ENCODE results near the gene FNDC11. TPM values are rescaled to one million over a fixed set of nuclear protein-coding genes. Genes with fewer than 3 reads are reported as not detected.

FNDC11 gene
- total RNA-seq, 1 experiment from 2014 or later, result 2.5 TPM

GRCh38 chr20:63542696-63543095 lies 11.3 kb upstream of the FNDC11 start:
- no peaks in the 10 kb centered on the region for H3K23me2 ChIP-seq (ENCODE audit: insufficient read length, low read depth, low read length, poor library complexity, severe bottlenecking)
- H3K4me2 ChIP-seq (ENCODE audit: insufficient read depth, insufficient read length, low read length), result no peak overlapping the region
- no peaks in the 10 kb centered on the region for H3K9me3 Mint-ChIP-seq

More at GRCh38 chr20:63542696-63543095, 11.3 kb upstream of the FNDC11 start:
- Histone ChIP-seq H2BK120ac (ENCODE audit: low read depth, low read length, poor library complexity, severe bottlenecking) (no peak overlapping the region), H2AFZ (ENCODE audit: low read length) (no peak overlapping the region), H2BK20ac (ENCODE audit: low read depth, low read length, poor library complexity, severe bottlenecking) (no peak overlapping the region), H3K14ac (ENCODE audit: insufficient read depth, low read length) (no peak overlapping the region), H3K18ac (ENCODE audit: insufficient read length, low read depth, low read length) (no peak overlapping the region), H3K27me3 (ENCODE audit: insufficient read depth, low read length) (no peaks in the 10 kb centered on the region), H3K79me2 (ENCODE audit: insufficient read depth, low read length) (no peaks in the 10 kb centered on the region), H3K4me1 (ENCODE audit: insufficient read depth, low read length) (no peaks in the 10 kb centered on the region), H3K27ac (ENCODE audit: insufficient read length, low read depth, low read length) (no peak overlapping the region), H3K79me1 (ENCODE audit: insufficient read depth, low read depth, low read length, poor library complexity, severe bottlenecking) (no peaks in the 10 kb centered on the region), H4K20me1 (ENCODE audit: control insufficient read depth, insufficient read depth, insufficient read length) (no peaks in the 10 kb centered on the region), H2BK5ac (ENCODE audit: insufficient read length, low read length) (no peak overlapping the region), H2BK12ac (ENCODE audit: insufficient read length, low read depth, low read length) (no peak overlapping the region), H3T11ph (ENCODE audit: low read length) (no peak overlapping the region), H3K9ac (ENCODE audit: extremely low read depth, insufficient read length, low read length) (no peak overlapping the region), H3K4ac (ENCODE audit: low read depth, low read length) (no peak overlapping the region), H3K23ac (ENCODE audit: insufficient read length, low read depth, low read length) (no peak overlapping the region), H2BK15ac (ENCODE audit: low read depth, low read length) (no peak overlapping the region), H2AK5ac (ENCODE audit: insufficient read length, low read length) (no peak overlapping the region), H4K5ac (ENCODE audit: insufficient read length, low read depth, low read length) (no peak overlapping the region), H3K9me3 (ENCODE audit: control insufficient read depth, low read depth, low read length) (no peaks in the 10 kb centered on the region), H4K91ac (ENCODE audit: insufficient read length, low read depth, low read length) (no peak overlapping the region), H3K56ac (ENCODE audit: insufficient read length, low read depth, low read length) (no peak overlapping the region), H4K8ac (replicated peaks; ENCODE audit: insufficient read length, low read depth, low read length) (no peak overlapping the region)
- Mint-ChIP-seq H3K27me3 (ENCODE audit: low read depth) (no peaks in the 10 kb centered on the region), H3K36me3 (ENCODE audit: insufficient read depth in 1 of 3, low read depth in 3 of 3) (no peaks in the 10 kb centered on the region), H3K4me3 (no peak overlapping the region), H3K4me1 (peaks cover 5 to 9% of the 10 kb centered on the region in 2 experiments), H3K27ac (no peak overlapping the region)
- no peak for DNase-seq
- no CpG with 5 or more reads among the region's 10 CpGs for WGBS (ENCODE audit: extremely low coverage, insufficient read length, low lambda C conversion rate)
- TF ChIP-seq, protein P1, sequence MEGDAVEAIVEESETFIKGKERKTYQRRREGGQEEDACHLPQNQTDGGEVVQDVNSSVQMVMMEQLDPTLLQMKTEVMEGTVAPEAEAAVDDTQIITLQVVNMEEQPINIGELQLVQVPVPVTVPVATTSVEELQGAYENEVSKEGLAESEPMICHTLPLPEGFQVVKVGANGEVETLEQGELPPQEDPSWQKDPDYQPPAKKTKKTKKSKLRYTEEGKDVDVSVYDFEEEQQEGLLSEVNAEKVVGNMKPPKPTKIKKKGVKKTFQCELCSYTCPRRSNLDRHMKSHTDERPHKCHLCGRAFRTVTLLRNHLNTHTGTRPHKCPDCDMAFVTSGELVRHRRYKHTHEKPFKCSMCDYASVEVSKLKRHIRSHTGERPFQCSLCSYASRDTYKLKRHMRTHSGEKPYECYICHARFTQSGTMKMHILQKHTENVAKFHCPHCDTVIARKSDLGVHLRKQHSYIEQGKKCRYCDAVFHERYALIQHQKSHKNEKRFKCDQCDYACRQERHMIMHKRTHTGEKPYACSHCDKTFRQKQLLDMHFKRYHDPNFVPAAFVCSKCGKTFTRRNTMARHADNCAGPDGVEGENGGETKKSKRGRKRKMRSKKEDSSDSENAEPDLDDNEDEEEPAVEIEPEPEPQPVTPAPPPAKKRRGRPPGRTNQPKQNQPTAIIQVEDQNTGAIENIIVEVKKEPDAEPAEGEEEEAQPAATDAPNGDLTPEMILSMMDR (conservative IDR thresholded peaks at IDR 0.05), result no peak
